PC-3 (cell line): ENCODE data around the gene PRKACA.

ENCODE experiments used
- EZH2phosphoT487 ChIP-seq: fragments of 300-600 bp; sonication (generic); IDR thresholded peaks from 2 replicates; pipeline ENCODE4 v1.6.1; 2018; ENCODE audit warnings: mild to moderate bottlenecking, antibody characterized with exemption, low read length, borderline replicate concordance
- TF ChIP-seq, protein P1 (sequence below): fragments of 300-600 bp; sonication (generic); conservative IDR thresholded peaks from 2 replicates; pipeline ENCODE4 v1.5.1; 2017; ENCODE audit warnings: antibody characterized with exemption, low read depth, mild to moderate bottlenecking, low read length

DNA sequence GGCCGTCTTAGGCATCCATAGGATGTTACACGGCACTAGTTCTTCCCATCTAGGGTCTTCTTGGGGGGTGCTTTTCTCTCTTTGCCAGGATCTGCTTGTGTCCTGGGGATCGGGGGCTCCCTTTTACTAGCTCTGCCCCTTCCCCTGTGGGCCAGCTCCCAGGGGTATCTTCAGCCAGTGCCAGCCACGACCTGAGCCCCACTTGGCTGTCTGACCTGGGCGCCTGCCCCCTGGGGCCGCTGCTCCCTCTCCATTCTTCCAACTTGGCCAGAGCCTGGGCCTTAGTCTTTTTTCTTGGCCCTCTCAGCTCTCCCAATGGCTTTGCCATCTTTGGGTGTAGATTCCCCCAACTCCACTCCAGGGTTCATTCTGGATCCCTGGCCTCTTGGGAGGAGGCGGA lies 3.1 kb downstream of the PRKACA start:
- TF ChIP-seq, protein P1, sequence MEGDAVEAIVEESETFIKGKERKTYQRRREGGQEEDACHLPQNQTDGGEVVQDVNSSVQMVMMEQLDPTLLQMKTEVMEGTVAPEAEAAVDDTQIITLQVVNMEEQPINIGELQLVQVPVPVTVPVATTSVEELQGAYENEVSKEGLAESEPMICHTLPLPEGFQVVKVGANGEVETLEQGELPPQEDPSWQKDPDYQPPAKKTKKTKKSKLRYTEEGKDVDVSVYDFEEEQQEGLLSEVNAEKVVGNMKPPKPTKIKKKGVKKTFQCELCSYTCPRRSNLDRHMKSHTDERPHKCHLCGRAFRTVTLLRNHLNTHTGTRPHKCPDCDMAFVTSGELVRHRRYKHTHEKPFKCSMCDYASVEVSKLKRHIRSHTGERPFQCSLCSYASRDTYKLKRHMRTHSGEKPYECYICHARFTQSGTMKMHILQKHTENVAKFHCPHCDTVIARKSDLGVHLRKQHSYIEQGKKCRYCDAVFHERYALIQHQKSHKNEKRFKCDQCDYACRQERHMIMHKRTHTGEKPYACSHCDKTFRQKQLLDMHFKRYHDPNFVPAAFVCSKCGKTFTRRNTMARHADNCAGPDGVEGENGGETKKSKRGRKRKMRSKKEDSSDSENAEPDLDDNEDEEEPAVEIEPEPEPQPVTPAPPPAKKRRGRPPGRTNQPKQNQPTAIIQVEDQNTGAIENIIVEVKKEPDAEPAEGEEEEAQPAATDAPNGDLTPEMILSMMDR = no peak
- TF ChIP-seq EZH2phosphoT487 = no peak
